ENCODE measurements around the gene MEDAG. TPM values are rescaled to one million over a fixed set of nuclear protein-coding genes. Genes with fewer than 3 reads are reported as not detected.
"Not testable (repeated sequence)": the region's sequence is repeated elsewhere in the genome, so short reads cannot be mapped to it uniquely, and the experiment has no call there.

MEDAG gene
- total RNA-seq, 2 donors from 2014 or later, result 163 to 634 TPM

DNA sequence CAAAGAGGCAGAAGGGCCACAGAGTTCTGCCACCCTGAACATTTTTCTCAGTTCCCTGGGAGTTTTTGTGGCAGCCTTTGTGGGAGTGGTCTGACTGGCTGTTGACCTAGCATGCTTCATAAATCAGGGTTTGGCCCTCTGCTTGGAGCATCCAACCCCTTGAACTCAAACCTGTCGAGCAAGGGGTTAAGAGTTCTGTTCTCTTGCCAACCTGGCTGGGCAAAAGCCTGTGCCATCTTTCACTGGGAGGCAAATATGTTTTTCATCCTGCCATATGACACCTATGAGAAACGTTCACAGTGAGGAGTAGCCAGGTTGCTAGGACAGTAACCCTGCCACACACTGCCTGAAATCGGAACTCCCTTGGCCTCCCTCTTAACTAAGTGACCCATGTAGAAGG is 18.6 kb downstream of the MEDAG start:
- H3K27me3 ChIP-seq (replicated peaks; ENCODE audit: insufficient read depth), result no peaks in the 10 kb centered on the region
- H3K27ac ChIP-seq, result no peak overlapping the region
- no peak for ATAC-seq (ENCODE audit: insufficient number of reproducible peaks, low FRiP score, low read depth)
- no peak overlapping the region for H3K4me3 ChIP-seq
- H3K9me3 ChIP-seq, result no peaks in the 10 kb centered on the region
- peaks cover 28% of the 10 kb centered on the region for H3K36me3 ChIP-seq
- no peaks in the 10 kb centered on the region for H3K4me1 ChIP-seq (ENCODE audit: control insufficient read depth in 1 of 2, low read depth in 2 of 2)
- DNase-seq (ENCODE audit: low spot score), result no peak
- TF ChIP-seq, protein P1, sequence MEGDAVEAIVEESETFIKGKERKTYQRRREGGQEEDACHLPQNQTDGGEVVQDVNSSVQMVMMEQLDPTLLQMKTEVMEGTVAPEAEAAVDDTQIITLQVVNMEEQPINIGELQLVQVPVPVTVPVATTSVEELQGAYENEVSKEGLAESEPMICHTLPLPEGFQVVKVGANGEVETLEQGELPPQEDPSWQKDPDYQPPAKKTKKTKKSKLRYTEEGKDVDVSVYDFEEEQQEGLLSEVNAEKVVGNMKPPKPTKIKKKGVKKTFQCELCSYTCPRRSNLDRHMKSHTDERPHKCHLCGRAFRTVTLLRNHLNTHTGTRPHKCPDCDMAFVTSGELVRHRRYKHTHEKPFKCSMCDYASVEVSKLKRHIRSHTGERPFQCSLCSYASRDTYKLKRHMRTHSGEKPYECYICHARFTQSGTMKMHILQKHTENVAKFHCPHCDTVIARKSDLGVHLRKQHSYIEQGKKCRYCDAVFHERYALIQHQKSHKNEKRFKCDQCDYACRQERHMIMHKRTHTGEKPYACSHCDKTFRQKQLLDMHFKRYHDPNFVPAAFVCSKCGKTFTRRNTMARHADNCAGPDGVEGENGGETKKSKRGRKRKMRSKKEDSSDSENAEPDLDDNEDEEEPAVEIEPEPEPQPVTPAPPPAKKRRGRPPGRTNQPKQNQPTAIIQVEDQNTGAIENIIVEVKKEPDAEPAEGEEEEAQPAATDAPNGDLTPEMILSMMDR (IDR thresholded peaks at IDR 0.05), result no peak

DNA sequence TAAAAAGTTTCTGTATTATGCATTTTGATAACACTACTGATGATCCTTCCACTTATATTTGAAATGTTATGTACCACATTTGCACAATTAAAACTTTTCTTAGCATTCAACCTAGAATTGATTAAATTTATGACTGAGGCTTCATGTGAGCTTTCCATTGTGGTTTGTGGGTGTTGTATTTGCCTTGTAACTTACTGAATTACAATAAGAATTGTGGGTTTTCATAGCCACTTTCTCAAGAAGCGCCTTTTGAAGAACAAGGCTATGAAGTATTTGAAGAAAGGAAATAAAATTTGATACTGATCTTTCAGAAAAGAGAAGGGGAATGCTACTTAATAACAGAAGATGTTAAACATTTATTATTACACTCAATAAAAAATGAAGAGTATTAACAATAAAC is 19.4 kb downstream of the MEDAG start:
- H3K27ac ChIP-seq, result no peak overlapping the region
- no peaks in the 10 kb centered on the region for H3K27me3 ChIP-seq (replicated peaks; ENCODE audit: insufficient read depth)
- H3K9me3 ChIP-seq, result no peaks in the 10 kb centered on the region
- peaks cover 28% of the 10 kb centered on the region for H3K36me3 ChIP-seq
- no peak overlapping the region for H3K4me3 ChIP-seq
- no peaks in the 10 kb centered on the region for H3K4me1 ChIP-seq (ENCODE audit: control insufficient read depth in 1 of 2, low read depth in 2 of 2)
- no peak for ATAC-seq (ENCODE audit: insufficient number of reproducible peaks, low FRiP score, low read depth)
- TF ChIP-seq, protein P1 (IDR thresholded peaks at IDR 0.05), result no peak
- DNase-seq (ENCODE audit: low spot score), result no peak

DNA sequence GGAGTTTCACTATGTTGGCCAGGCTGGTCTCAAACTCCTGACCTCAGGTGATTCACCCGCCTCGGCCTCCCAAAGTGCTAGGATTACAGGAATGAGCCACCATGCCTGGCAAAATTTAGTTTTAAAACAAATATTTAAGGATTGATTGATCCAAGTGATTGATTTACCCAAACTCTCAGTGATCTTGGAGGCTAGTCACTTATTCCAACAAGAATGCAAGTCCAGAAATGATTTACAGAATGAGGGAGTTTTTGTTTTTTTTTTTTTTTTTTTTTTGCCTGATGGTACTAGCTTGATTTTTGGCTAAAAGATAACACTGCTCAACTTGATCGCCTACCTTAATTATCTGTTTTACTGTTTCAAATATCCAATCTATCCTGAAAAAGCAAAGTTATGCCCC is 20.7 kb downstream of the MEDAG start:
- Histone ChIP-seq H3K36me3 (peaks cover 24% of the 10 kb centered on the region), H3K27ac (no peak overlapping the region), H3K4me1 (ENCODE audit: control insufficient read depth in 1 of 2, low read depth in 2 of 2) (no peaks in the 10 kb centered on the region), H3K27me3 (replicated peaks; ENCODE audit: insufficient read depth) (no peaks in the 10 kb centered on the region), H3K9me3 (no peaks in the 10 kb centered on the region), H3K4me3 (no peak overlapping the region)
- TF ChIP-seq, protein P1 (IDR thresholded peaks at IDR 0.05), result no peak
- ATAC-seq (ENCODE audit: insufficient number of reproducible peaks, low FRiP score, low read depth) (no peak), DNase-seq (ENCODE audit: low spot score) (no peak)

DNA sequence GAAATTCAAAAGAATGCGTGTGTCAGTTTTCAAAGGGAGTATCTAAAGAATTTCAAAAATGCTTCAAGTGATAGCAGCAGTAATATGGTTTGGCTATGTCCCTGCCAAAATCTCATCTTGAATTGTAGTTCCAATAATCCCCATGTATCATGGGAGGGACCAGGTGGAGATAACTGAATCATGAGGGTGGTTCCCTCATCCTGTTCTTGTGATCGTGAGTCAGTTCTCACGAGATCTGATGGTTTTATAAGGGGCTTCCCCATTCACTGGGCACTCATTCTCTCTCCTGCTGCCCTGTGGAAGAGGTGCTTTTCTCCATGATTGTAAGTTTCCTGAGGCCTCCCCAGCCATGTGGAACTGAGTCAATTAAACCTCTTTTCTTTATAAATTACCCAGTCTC is 21.1 kb downstream of the MEDAG start:
- H3K36me3 ChIP-seq, result peaks cover 24% of the 10 kb centered on the region
- DNase-seq (ENCODE audit: low spot score); H3K27me3 ChIP-seq (replicated peaks; ENCODE audit: insufficient read depth); H3K27ac ChIP-seq; H3K9me3 ChIP-seq; H3K4me3 ChIP-seq; H3K4me1 ChIP-seq (ENCODE audit: control insufficient read depth in 1 of 2, low read depth in 2 of 2); ATAC-seq (ENCODE audit: insufficient number of reproducible peaks, low FRiP score, low read depth): not testable (repeated sequence)

DNA sequence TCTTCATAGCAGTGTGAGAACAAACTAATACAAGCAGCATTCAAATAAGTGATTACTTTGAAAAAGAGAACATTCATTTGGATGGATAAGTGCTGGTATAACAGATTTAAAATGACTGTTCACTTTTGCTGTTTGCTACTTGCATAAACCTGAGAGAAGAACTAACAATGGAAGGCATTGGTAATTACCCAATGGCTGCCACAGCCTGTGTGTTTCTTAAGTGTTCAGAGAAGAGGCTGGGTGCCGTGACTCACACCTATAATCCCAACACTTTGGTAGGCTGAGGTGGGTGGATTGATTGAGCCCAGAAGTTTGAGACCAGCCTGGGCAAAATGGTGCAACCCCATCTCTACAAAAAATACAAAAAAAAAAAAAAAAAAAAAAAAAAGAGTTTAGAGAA is 21.5 kb downstream of the MEDAG start:
- Histone ChIP-seq H3K9me3 (no peaks in the 10 kb centered on the region), H3K36me3 (peaks cover 20% of the 10 kb centered on the region), H3K4me1 (ENCODE audit: control insufficient read depth in 1 of 2, low read depth in 2 of 2) (peaks cover 0 to 6% of the 10 kb centered on the region in 2 donors), H3K27ac (no peak overlapping the region), H3K4me3 (no peak overlapping the region), H3K27me3 (replicated peaks; ENCODE audit: insufficient read depth) (no peaks in the 10 kb centered on the region)
- TF ChIP-seq, protein P1 (IDR thresholded peaks at IDR 0.05), result no peak
- DNase-seq (ENCODE audit: low spot score) (no peak), ATAC-seq (ENCODE audit: insufficient number of reproducible peaks, low FRiP score, low read depth) (no peak)

DNA sequence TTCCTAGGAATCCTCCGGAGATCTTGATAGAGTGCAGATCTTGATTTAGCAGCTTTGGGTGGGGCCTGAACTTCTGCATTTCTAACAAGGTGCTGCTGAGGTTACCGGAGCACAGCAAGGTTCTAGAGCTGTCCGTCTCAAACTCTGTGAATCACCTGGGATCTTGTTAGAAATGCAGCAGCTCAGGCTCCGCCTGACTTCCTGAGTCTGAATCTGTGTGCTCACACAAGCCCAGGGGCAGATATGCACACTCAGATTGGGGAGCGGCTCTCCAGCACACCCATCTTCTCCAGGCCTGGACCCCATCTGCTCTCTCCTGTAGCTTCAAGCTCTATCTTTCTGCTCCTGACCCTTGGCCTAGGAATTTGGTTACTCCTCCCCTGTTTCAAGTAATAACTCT is 22.9 kb downstream of the MEDAG start:
- DNase-seq (ENCODE audit: low spot score), result no peak
- Histone ChIP-seq H3K27ac (no peak overlapping the region), H3K9me3 (no peaks in the 10 kb centered on the region), H3K4me3 (no peak overlapping the region), H3K36me3 (peaks cover 8% of the 10 kb centered on the region), H3K4me1 (ENCODE audit: control insufficient read depth in 1 of 2, low read depth in 2 of 2) (peaks cover 0 to 15% of the 10 kb centered on the region in 2 donors), H3K27me3 (replicated peaks; ENCODE audit: insufficient read depth) (no peaks in the 10 kb centered on the region)
- TF ChIP-seq, protein P1 (IDR thresholded peaks at IDR 0.05), result no peak
- no peak for ATAC-seq (ENCODE audit: insufficient number of reproducible peaks, low FRiP score, low read depth)

All from thoracic aorta (tissue), 2 donors.